Upper lobe of left lung (tissue), 4 donors: ENCODE data around the gene NLGN1.

Source experiments
- CTCF ChIP-seq, 6 experiments: fragments of 450-650 bp in 4 of 6; fragments of 200-600 bp in 2 of 6; sonication (generic) in 2 of 6; IDR thresholded peaks; one replicate each; pipeline ENCODE4 v1.5.1; 2016 to 2019; ENCODE audit warnings: antibody characterized with exemption in 6 of 6
- POLR2A ChIP-seq, 4 donors: fragments of 450-650 bp; IDR thresholded peaks; one replicate each; pipeline ENCODE4 v1.5.1; 2016 to 2017; ENCODE audit warnings: antibody characterized with exemption in 4 of 4, mild to moderate bottlenecking in 2 of 4

- TF ChIP-seq CTCF (IDR thresholded peaks at IDR 0.05) (no peak), POLR2A (IDR thresholded peaks at IDR 0.05) (no peak)
Observed at GRCh38 chr3:173843060-173843459, 445.5 kb downstream of the NLGN1 start.
